Measurements from ENCODE around the gene ZWILCH.

DNA sequence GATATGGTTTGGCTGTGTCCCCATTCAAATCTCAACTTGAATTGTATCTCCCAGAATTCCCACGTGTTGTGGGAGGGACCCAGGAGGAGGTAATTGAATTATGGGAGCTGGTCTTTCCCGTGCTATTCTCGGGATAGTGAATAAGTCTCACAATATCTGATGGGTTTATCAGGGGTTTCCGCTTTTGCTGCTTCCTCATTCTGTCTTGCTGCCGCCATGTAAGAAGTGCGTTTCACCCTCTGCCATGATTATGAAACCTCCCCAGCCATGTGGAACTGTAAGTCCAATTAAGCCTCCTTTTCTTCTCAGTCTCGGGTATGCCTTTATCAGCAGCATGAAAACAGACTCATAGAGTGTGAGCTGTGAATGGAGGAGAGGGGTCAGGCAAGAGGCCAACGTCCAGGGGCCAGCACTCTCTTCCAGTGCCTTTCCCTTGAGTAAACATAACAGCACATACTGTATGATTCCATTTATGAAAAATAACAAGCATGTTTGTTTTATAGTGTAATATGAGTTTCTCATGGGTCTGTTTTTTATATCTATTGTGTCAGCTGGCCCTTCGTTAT is 76.9 kb downstream of the ZWILCH start:
- TF ChIP-seq, protein P1, sequence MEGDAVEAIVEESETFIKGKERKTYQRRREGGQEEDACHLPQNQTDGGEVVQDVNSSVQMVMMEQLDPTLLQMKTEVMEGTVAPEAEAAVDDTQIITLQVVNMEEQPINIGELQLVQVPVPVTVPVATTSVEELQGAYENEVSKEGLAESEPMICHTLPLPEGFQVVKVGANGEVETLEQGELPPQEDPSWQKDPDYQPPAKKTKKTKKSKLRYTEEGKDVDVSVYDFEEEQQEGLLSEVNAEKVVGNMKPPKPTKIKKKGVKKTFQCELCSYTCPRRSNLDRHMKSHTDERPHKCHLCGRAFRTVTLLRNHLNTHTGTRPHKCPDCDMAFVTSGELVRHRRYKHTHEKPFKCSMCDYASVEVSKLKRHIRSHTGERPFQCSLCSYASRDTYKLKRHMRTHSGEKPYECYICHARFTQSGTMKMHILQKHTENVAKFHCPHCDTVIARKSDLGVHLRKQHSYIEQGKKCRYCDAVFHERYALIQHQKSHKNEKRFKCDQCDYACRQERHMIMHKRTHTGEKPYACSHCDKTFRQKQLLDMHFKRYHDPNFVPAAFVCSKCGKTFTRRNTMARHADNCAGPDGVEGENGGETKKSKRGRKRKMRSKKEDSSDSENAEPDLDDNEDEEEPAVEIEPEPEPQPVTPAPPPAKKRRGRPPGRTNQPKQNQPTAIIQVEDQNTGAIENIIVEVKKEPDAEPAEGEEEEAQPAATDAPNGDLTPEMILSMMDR (IDR thresholded peaks at IDR 0.05) = no peak
- no peak for TF ChIP-seq POLR2A (IDR thresholded peaks at IDR 0.05)
